Measurements from ENCODE around the gene MAPRE2.

DNA sequence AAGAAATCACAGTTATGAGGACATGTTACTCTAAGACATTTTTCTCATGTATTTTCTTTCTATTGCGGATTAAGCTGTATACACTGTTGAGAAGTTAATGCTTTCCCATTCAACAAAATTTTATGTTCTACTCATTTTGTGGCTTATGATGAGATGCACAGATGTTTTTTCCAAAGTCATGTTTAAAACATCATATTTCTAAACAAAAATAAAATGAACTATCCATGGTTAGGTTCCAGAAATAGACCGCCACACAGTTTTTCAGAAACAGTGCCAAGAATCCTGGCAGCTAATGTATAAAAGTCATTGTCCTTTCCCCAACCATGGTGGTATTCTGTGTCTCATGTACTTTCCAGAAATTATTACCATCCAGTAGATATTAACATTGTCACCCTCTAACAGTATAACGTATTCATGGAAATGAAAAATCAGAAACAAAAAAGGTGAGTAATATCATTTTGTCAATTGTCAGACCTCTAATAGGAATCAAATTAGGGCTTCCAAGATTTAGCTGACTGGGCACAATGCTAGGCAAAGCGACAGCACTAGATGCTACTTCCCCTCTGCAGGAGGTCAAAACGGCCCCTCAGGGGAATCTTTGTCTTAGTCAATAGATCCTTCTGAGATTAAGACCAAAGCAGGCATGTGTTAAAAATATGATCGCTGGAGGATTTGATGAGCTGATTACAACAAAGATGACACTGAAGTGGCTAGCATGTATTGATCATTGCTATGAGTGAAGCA lies 145.2 kb downstream of the MAPRE2 start:
- TF ChIP-seq, protein P1, sequence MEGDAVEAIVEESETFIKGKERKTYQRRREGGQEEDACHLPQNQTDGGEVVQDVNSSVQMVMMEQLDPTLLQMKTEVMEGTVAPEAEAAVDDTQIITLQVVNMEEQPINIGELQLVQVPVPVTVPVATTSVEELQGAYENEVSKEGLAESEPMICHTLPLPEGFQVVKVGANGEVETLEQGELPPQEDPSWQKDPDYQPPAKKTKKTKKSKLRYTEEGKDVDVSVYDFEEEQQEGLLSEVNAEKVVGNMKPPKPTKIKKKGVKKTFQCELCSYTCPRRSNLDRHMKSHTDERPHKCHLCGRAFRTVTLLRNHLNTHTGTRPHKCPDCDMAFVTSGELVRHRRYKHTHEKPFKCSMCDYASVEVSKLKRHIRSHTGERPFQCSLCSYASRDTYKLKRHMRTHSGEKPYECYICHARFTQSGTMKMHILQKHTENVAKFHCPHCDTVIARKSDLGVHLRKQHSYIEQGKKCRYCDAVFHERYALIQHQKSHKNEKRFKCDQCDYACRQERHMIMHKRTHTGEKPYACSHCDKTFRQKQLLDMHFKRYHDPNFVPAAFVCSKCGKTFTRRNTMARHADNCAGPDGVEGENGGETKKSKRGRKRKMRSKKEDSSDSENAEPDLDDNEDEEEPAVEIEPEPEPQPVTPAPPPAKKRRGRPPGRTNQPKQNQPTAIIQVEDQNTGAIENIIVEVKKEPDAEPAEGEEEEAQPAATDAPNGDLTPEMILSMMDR (IDR thresholded peaks at IDR 0.05), result no peak
- no peak for TF ChIP-seq EP300 (IDR thresholded peaks at IDR 0.05)
